ENCODE data around the gene PRKD1.

DNA sequence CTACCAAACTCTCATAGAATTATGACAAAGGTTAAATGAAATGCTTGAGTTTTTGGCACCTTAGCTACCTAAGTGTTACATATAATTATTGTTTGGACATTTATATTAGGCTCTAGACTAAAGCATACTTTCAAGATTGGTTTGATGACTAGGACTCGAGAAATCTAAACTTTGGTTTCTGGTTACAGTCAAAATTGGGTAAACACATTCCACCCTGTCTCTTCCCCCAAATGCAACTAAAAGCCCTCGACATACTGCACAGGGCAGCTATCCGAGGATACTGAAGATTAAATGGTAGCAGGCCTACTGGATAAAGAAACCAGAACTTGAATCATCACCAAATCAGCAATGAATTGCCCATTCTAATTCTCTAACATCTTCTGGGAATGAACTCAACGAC, 369.1 kb downstream of the PRKD1 start:
- TF ChIP-seq TEAD4 (IDR thresholded peaks at IDR 0.05): no peak
- TF ChIP-seq, protein P1, sequence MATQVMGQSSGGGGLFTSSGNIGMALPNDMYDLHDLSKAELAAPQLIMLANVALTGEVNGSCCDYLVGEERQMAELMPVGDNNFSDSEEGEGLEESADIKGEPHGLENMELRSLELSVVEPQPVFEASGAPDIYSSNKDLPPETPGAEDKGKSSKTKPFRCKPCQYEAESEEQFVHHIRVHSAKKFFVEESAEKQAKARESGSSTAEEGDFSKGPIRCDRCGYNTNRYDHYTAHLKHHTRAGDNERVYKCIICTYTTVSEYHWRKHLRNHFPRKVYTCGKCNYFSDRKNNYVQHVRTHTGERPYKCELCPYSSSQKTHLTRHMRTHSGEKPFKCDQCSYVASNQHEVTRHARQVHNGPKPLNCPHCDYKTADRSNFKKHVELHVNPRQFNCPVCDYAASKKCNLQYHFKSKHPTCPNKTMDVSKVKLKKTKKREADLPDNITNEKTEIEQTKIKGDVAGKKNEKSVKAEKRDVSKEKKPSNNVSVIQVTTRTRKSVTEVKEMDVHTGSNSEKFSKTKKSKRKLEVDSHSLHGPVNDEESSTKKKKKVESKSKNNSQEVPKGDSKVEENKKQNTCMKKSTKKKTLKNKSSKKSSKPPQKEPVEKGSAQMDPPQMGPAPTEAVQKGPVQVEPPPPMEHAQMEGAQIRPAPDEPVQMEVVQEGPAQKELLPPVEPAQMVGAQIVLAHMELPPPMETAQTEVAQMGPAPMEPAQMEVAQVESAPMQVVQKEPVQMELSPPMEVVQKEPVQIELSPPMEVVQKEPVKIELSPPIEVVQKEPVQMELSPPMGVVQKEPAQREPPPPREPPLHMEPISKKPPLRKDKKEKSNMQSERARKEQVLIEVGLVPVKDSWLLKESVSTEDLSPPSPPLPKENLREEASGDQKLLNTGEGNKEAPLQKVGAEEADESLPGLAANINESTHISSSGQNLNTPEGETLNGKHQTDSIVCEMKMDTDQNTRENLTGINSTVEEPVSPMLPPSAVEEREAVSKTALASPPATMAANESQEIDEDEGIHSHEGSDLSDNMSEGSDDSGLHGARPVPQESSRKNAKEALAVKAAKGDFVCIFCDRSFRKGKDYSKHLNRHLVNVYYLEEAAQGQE (IDR thresholded peaks at IDR 0.05; ENCODE audit: low read depth): no peak
- no peak for TF ChIP-seq CEBPB (IDR thresholded peaks at IDR 0.05)
- TF ChIP-seq TAF1 (IDR thresholded peaks at IDR 0.05; ENCODE audit: low read depth): no peak
- no peak for TF ChIP-seq NFIC (IDR thresholded peaks at IDR 0.05)
- TF ChIP-seq EP300 (IDR thresholded peaks at IDR 0.05; ENCODE audit: borderline replicate concordance): no peak
- no peak for TF ChIP-seq USF1 (IDR thresholded peaks at IDR 0.05)
- no peak for TF ChIP-seq TCF12 (IDR thresholded peaks at IDR 0.05; ENCODE audit: low read depth)
- no peak for TF ChIP-seq CREB1 (IDR thresholded peaks at IDR 0.05; ENCODE audit: low read depth)
- TF ChIP-seq MAX (IDR thresholded peaks at IDR 0.05): no peak
- TF ChIP-seq FOXM1 (IDR thresholded peaks at IDR 0.05; ENCODE audit: borderline replicate concordance, low read depth): no peak
- TF ChIP-seq ZBTB7A (IDR thresholded peaks at IDR 0.05; ENCODE audit: low read depth): no peak
- no peak for TF ChIP-seq RAD21 (IDR thresholded peaks at IDR 0.05; ENCODE audit: low read depth)

Measured in Ishikawa (cell line).